CD14-positive monocyte (primary cell): Measurements from ENCODE around the gene ADGRG6. TPM values are rescaled to one million over a fixed set of nuclear protein-coding genes. Genes with fewer than 3 reads are reported as not detected.

Experiments
- DNase-seq, 3 donors: peaks; one replicate each; pipeline ENCODE4 v3.0.0-alpha.2; 2011 to 2022
- H2AFZ ChIP-seq: 2 replicates; pipeline ENCODE4 v1.6.0; 2012; ENCODE audit warnings: mild to moderate bottlenecking, low read depth, low read length, inconsistent platforms; ENCODE audit not compliant: insufficient read depth, poor library complexity, severe bottlenecking
- H3K27ac ChIP-seq, 2 donors: 1 replicate in 1 of 2; 2 replicates in 1 of 2; pipeline ENCODE4 v1.5.1; 2012 to 2013; ENCODE audit warnings: low read length in 2 of 2, control low read depth in 1 of 2, inconsistent platforms in 1 of 2, low read depth in 1 of 2, mild to moderate bottlenecking in 1 of 2
- H3K27me3 ChIP-seq, 2 donors: one replicate each; pipeline versions ENCODE4 v1.6.0 to v1.6.1; 2011 to 2013; ENCODE audit warnings: low read length in 2 of 2; ENCODE audit not compliant: control insufficient read depth in 2 of 2, insufficient read depth in 2 of 2
- H3K36me3 ChIP-seq, 2 donors: replicated peaks in 1 of 2; 1 replicate in 1 of 2; 2 replicates in 1 of 2; pipeline versions ENCODE4 v1.5.1 to v1.6.1; 2012 to 2013; ENCODE audit warnings: low read length in 2 of 2, control low read depth in 1 of 2, inconsistent platforms in 1 of 2, mild to moderate bottlenecking in 1 of 2; ENCODE audit not compliant: insufficient read depth in 2 of 2, control insufficient read depth in 1 of 2
- H3K4me1 ChIP-seq, 2 donors: 1 replicate in 1 of 2; 2 replicates in 1 of 2; pipeline versions ENCODE4 v1.5.1 to v1.6.1; 2012 to 2013; ENCODE audit warnings: low read length in 2 of 2, control low read depth in 1 of 2, inconsistent platforms in 1 of 2, mild to moderate bottlenecking in 1 of 2, moderate library complexity in 1 of 2; ENCODE audit not compliant: insufficient read depth in 2 of 2, control insufficient read depth in 1 of 2
- H3K4me2 ChIP-seq: replicated peaks from 2 replicates; pipeline ENCODE3; 2012; ENCODE audit warnings: low read length, moderate library complexity, mild to moderate bottlenecking; ENCODE audit not compliant: poor library complexity, severe bottlenecking; ENCODE audit errors: extremely low read depth
- H3K4me3 ChIP-seq, 3 experiments: fragments of 200-600 bp in 1 of 3; sonication (generic) in 1 of 3; replicated peaks in 1 of 3; 1 replicate in 2 of 3; 2 replicates in 1 of 3; pipeline ENCODE4 v1.5.1; 2011 to 2013; ENCODE audit warnings: low read length in 3 of 3, mild to moderate bottlenecking in 3 of 3, control low read depth in 2 of 3, low read depth in 2 of 3, inconsistent platforms in 1 of 3, moderate library complexity in 1 of 3
- H3K79me2 ChIP-seq: 2 replicates; pipeline ENCODE4 v1.6.0; 2012; ENCODE audit warnings: mild to moderate bottlenecking, control low read depth, inconsistent platforms, low read length, moderate library complexity; ENCODE audit not compliant: insufficient read depth
- H3K9ac ChIP-seq: 2 replicates; pipeline ENCODE4 v1.6.0; 2017; ENCODE audit warnings: low read length, mild to moderate bottlenecking; ENCODE audit not compliant: insufficient read depth, poor library complexity, severe bottlenecking
- H3K9me3 ChIP-seq, 2 donors: replicated peaks in 1 of 2; 1 replicate in 1 of 2; 2 replicates in 1 of 2; pipeline versions ENCODE4 v1.5.1 to v1.6.1; 2012 to 2013; ENCODE audit warnings: low read length in 2 of 2, control low read depth in 1 of 2; ENCODE audit not compliant: control insufficient read depth in 1 of 2, insufficient read depth in 1 of 2
- H4K20me1 ChIP-seq: 2 replicates; pipeline ENCODE4 v1.6.0; 2012; ENCODE audit warnings: mild to moderate bottlenecking, low read length, control low read depth, moderate library complexity; ENCODE audit not compliant: insufficient read depth
- H3K27ac Mint-ChIP-seq, 7 donors: one replicate each; pipeline ENCODE4 v1.8.0; 2020; ENCODE audit warnings: mild to moderate bottlenecking in 7 of 7, mixed read lengths in 7 of 7, moderate library complexity in 6 of 7, inconsistent platforms in 2 of 7
- H3K27me3 Mint-ChIP-seq, 3 donors: one replicate each; pipeline ENCODE4 v1.8.0; 2021 to 2022; ENCODE audit warnings: low read depth in 3 of 3, mild to moderate bottlenecking in 3 of 3, mixed read lengths in 3 of 3, moderate library complexity in 3 of 3, inconsistent platforms in 1 of 3
- H3K36me3 Mint-ChIP-seq, 2 donors: one replicate each; pipeline ENCODE4 v1.8.0; 2020; ENCODE audit warnings: mixed read lengths in 2 of 2, inconsistent platforms in 1 of 2, mild to moderate bottlenecking in 1 of 2
- H3K4me1 Mint-ChIP-seq: one replicate; pipeline ENCODE4 v1.8.0; 2020; ENCODE audit warnings: mild to moderate bottlenecking, mixed read lengths
- H3K4me3 Mint-ChIP-seq, 2 donors: one replicate each; pipeline ENCODE4 v1.8.0; 2020; ENCODE audit warnings: mild to moderate bottlenecking in 2 of 2, mixed read lengths in 2 of 2, moderate library complexity in 1 of 2
- H3K9me3 Mint-ChIP-seq, 7 donors: one replicate each; pipeline ENCODE4 v1.8.0; 2020 to 2022; ENCODE audit warnings: mixed read lengths in 7 of 7, mild to moderate bottlenecking in 6 of 7, moderate library complexity in 6 of 7, inconsistent platforms in 2 of 7
- CTCF ChIP-seq: fragments of 200-600 bp; IDR thresholded peaks from one replicate; pipeline ENCODE4 v1.8.0; 2022; ENCODE audit warnings: antibody characterized with exemption, mild to moderate bottlenecking
- WGBS: methylation state at CpG from one replicate; pipeline ENCODE4 v1.1.5; 2013; ENCODE audit warnings: missing lambda C conversion rate; ENCODE audit not compliant: insufficient coverage; 5-methylcytosine and 5-hydroxymethylcytosine counted together
- intact Hi-C, 2 donors: fragments of 100-400 bp; cut with micrococcal nuclease; formaldehyde crosslinking; loops; one replicate each; pipeline versions ENCODE4 v1.15.0 to v1.15.1; 2023
- polyA plus RNA-seq, 3 donors: library from polyadenylated mRNA; depleted of rRNA in 1 of 3; unstranded in 2 of 3; stranded (reverse) in 1 of 3; fragments of 300-500 nt in 2 of 3; fragments of >200 nt in 1 of 3; fragmentation: Illumina TruSeq in 2 of 3; gene quantifications; 1 replicate in 2 of 3; 2 replicates in 1 of 3; pipeline ENCODE4 v1.2.3, GENCODE V29; 2012 to 2021

The ADGRG6 gene
- polyA plus RNA-seq, 3 donors = 0.18 to 0.31 TPM; not detected in 1

GRCh38 chr6:142284419-142284818 is 17.4 kb upstream of the ADGRG6 start:
- Histone ChIP-seq H3K36me3 (no peaks in the 10 kb centered on the region), H3K9me3 (peaks cover 5% of the 10 kb centered on the region in 2 donors), H4K20me1 (no peaks in the 10 kb centered on the region), H3K79me2 (no peaks in the 10 kb centered on the region), H3K27ac (no peak overlapping the region), H3K4me3 (no peak overlapping the region), H3K9ac (no peak overlapping the region), H3K27me3 (no peaks in the 10 kb centered on the region), H3K4me1 (no peaks in the 10 kb centered on the region), H2AFZ (no peak overlapping the region), H3K4me2 (no peak overlapping the region)
- no peak for DNase-seq
- WGBS = no CpG with 5 or more reads among the region's 1 CpG
- H3K4me1 Mint-ChIP-seq = no peaks in the 10 kb centered on the region
- H3K9me3 Mint-ChIP-seq = peaks cover 3 to 14% (median 6%) of the 10 kb centered on the region in 7 donors
- no peak overlapping the region for H3K27ac Mint-ChIP-seq
- no peak overlapping the region for H3K4me3 Mint-ChIP-seq
- peaks cover 0 to 1% (median 0%) of the 10 kb centered on the region in 3 donors for H3K27me3 Mint-ChIP-seq
- intact Hi-C loops = no loop called here
- H3K36me3 Mint-ChIP-seq = no peaks in the 10 kb centered on the region
- TF ChIP-seq CTCF = no peak

- peaks cover 5% of the 10 kb centered on the region in 2 donors for H3K9me3 ChIP-seq
- intact Hi-C loops = no loop called here
- H3K9ac ChIP-seq = no peak overlapping the region
- peaks cover 3 to 14% (median 5%) of the 10 kb centered on the region in 7 donors for H3K9me3 Mint-ChIP-seq
- 81% methylated on average over 3 of the region's 9 CpGs for WGBS
- H3K36me3 Mint-ChIP-seq = no peaks in the 10 kb centered on the region
- H3K79me2 ChIP-seq = no peaks in the 10 kb centered on the region
- H4K20me1 ChIP-seq = no peaks in the 10 kb centered on the region
- H3K4me3 Mint-ChIP-seq = no peak overlapping the region
- no peaks in the 10 kb centered on the region for H3K27me3 ChIP-seq
- H3K27me3 Mint-ChIP-seq = no peaks in the 10 kb centered on the region
- no peaks in the 10 kb centered on the region for H3K36me3 ChIP-seq
- no peaks in the 10 kb centered on the region for H3K4me1 Mint-ChIP-seq
- no peak overlapping the region for H2AFZ ChIP-seq
- H3K27ac Mint-ChIP-seq = no peak overlapping the region
- no peak for DNase-seq
- no peak overlapping the region for H3K4me3 ChIP-seq
- no peak overlapping the region for H3K4me2 ChIP-seq
- TF ChIP-seq CTCF = no peak
- no peak overlapping the region for H3K27ac ChIP-seq
- H3K4me1 ChIP-seq = no peaks in the 10 kb centered on the region
These were observed 16.3 kb upstream of the ADGRG6 start for GRCh38 chr6:142285235-142286087.
